ENCODE results near the gene THTPA.
"Not testable (repeated sequence)": the region's sequence is repeated elsewhere in the genome, so short reads cannot be mapped to it uniquely, and the experiment has no call there.

The THTPA gene

GRCh38 chr14:23580152-23580926 lies 24.3 kb downstream of the THTPA start:
- Histone ChIP-seq H3K9me3 (ENCODE audit: insufficient read depth, low read depth, low read length) (no peaks in the 10 kb centered on the region), H3K9ac (ENCODE audit: low read depth, low read length) (no peak overlapping the region), H3K4me1 (ENCODE audit: insufficient read depth, low read length) (peaks cover 2% of the 10 kb centered on the region; the same call in 1 of the 2 replicates), H3K27me3 (ENCODE audit: insufficient read depth, low read length) (peaks cover 44% of the 10 kb centered on the region), H3K36me3 (ENCODE audit: insufficient read depth, low read length) (no peaks in the 10 kb centered on the region), H3K4me3 (ENCODE audit: low read length) (no peak overlapping the region), H3K27ac (ENCODE audit: low read depth, low read length) (no peak overlapping the region)
- WGBS: 92% methylated on average over 21 of the region's 24 CpGs

- no peaks in the 10 kb centered on the region for H3K36me3 ChIP-seq (ENCODE audit: insufficient read depth, low read length)
- peaks cover 38% of the 10 kb centered on the region for H3K27me3 ChIP-seq (ENCODE audit: insufficient read depth, low read length)
- no peak overlapping the region for H3K9ac ChIP-seq (ENCODE audit: low read depth, low read length)
- H3K4me3 ChIP-seq (ENCODE audit: low read length): no peak overlapping the region
- H3K27ac ChIP-seq (ENCODE audit: low read depth, low read length): no peak overlapping the region
- WGBS: 90% methylated on average over 7 of the region's 8 CpGs
- no peaks in the 10 kb centered on the region for H3K9me3 ChIP-seq (ENCODE audit: insufficient read depth, low read depth, low read length)
- peaks cover 2% of the 10 kb centered on the region; the same call in 1 of the 2 replicates for H3K4me1 ChIP-seq (ENCODE audit: insufficient read depth, low read length)
These were observed 24.8 kb downstream of the THTPA start for GRCh38 chr14:23580948-23581281.

GRCh38 chr14:23582906-23583760 lies 27.1 kb downstream of the THTPA start:
- Histone ChIP-seq H3K4me1 (ENCODE audit: insufficient read depth, low read length) (peaks cover 2% of the 10 kb centered on the region; the same call in 1 of the 2 replicates), H3K9me3 (ENCODE audit: insufficient read depth, low read depth, low read length) (no peaks in the 10 kb centered on the region), H3K27ac (ENCODE audit: low read depth, low read length) (no peak overlapping the region), H3K4me3 (ENCODE audit: low read length) (no peak overlapping the region), H3K36me3 (ENCODE audit: insufficient read depth, low read length) (no peaks in the 10 kb centered on the region), H3K27me3 (ENCODE audit: insufficient read depth, low read length) (peaks cover 16% of the 10 kb centered on the region), H3K9ac (ENCODE audit: low read depth, low read length) (no peak overlapping the region)
- 88% methylated on average over 3 of the region's 3 CpGs for WGBS

GRCh38 chr14:23583761-23584526 lies 27.9 kb downstream of the THTPA start:
- not testable (repeated sequence) for H3K27ac ChIP-seq (ENCODE audit: low read depth, low read length); H3K9me3 ChIP-seq (ENCODE audit: insufficient read depth, low read depth, low read length); H3K4me1 ChIP-seq (ENCODE audit: insufficient read depth, low read length); H3K9ac ChIP-seq (ENCODE audit: low read depth, low read length); H3K36me3 ChIP-seq (ENCODE audit: insufficient read depth, low read length); H3K4me3 ChIP-seq (ENCODE audit: low read length)
- 94% methylated on average over 22 of the region's 25 CpGs for WGBS
- H3K27me3 ChIP-seq (ENCODE audit: insufficient read depth, low read length): peaks cover 10% of the 10 kb centered on the region

- H3K27me3 ChIP-seq (ENCODE audit: insufficient read depth, low read length); H3K4me1 ChIP-seq (ENCODE audit: insufficient read depth, low read length); H3K9me3 ChIP-seq (ENCODE audit: insufficient read depth, low read depth, low read length); H3K4me3 ChIP-seq (ENCODE audit: low read length); H3K27ac ChIP-seq (ENCODE audit: low read depth, low read length); H3K9ac ChIP-seq (ENCODE audit: low read depth, low read length); H3K36me3 ChIP-seq (ENCODE audit: insufficient read depth, low read length): not testable (repeated sequence)
- WGBS: 95% methylated on average over 24 of the region's 26 CpGs
These were observed 28.6 kb downstream of the THTPA start for GRCh38 chr14:23584527-23585203.

GRCh38 chr14:23588884-23589598 lies 33.0 kb downstream of the THTPA start:
- Histone ChIP-seq H3K4me3 (ENCODE audit: low read length) (no peak overlapping the region), H3K9me3 (ENCODE audit: insufficient read depth, low read depth, low read length) (no peaks in the 10 kb centered on the region), H3K4me1 (ENCODE audit: insufficient read depth, low read length) (peaks cover 2% of the 10 kb centered on the region; the same call in 1 of the 2 replicates), H3K9ac (ENCODE audit: low read depth, low read length) (no peak overlapping the region), H3K27me3 (ENCODE audit: insufficient read depth, low read length) (no peaks in the 10 kb centered on the region), H3K36me3 (ENCODE audit: insufficient read depth, low read length) (no peaks in the 10 kb centered on the region), H3K27ac (ENCODE audit: low read depth, low read length) (no peak overlapping the region)
- 26% methylated on average over 4 of the region's 5 CpGs for WGBS

GRCh38 chr14:23589606-23590005 lies 33.5 kb downstream of the THTPA start:
- peaks cover 2% of the 10 kb centered on the region; the same call in 1 of the 2 replicates for H3K4me1 ChIP-seq (ENCODE audit: insufficient read depth, low read length)
- no peaks in the 10 kb centered on the region for H3K27me3 ChIP-seq (ENCODE audit: insufficient read depth, low read length)
- no peak overlapping the region for H3K27ac ChIP-seq (ENCODE audit: low read depth, low read length)
- no peak overlapping the region for H3K4me3 ChIP-seq (ENCODE audit: low read length)
- no peak overlapping the region for H3K9ac ChIP-seq (ENCODE audit: low read depth, low read length)
- no peaks in the 10 kb centered on the region for H3K36me3 ChIP-seq (ENCODE audit: insufficient read depth, low read length)
- 89% methylated on average over 1 of the region's 2 CpGs for WGBS
- no peaks in the 10 kb centered on the region for H3K9me3 ChIP-seq (ENCODE audit: insufficient read depth, low read depth, low read length)

GRCh38 chr14:23590198-23590597 lies 34.1 kb downstream of the THTPA start:
- H3K9me3 ChIP-seq (ENCODE audit: insufficient read depth, low read depth, low read length): no peaks in the 10 kb centered on the region
- H3K27me3 ChIP-seq (ENCODE audit: insufficient read depth, low read length): no peaks in the 10 kb centered on the region
- H3K4me3 ChIP-seq (ENCODE audit: low read length): no peak overlapping the region
- H3K9ac ChIP-seq (ENCODE audit: low read depth, low read length): no peak overlapping the region
- H3K4me1 ChIP-seq (ENCODE audit: insufficient read depth, low read length): peaks cover 2% of the 10 kb centered on the region; the same call in 1 of the 2 replicates
- H3K27ac ChIP-seq (ENCODE audit: low read depth, low read length): no peak overlapping the region
- 88% methylated on average over 4 of the region's 4 CpGs for WGBS
- no peaks in the 10 kb centered on the region for H3K36me3 ChIP-seq (ENCODE audit: insufficient read depth, low read length)

- H3K36me3 ChIP-seq (ENCODE audit: insufficient read depth, low read length); H3K4me1 ChIP-seq (ENCODE audit: insufficient read depth, low read length); H3K9ac ChIP-seq (ENCODE audit: low read depth, low read length); H3K27me3 ChIP-seq (ENCODE audit: insufficient read depth, low read length); H3K27ac ChIP-seq (ENCODE audit: low read depth, low read length); H3K4me3 ChIP-seq (ENCODE audit: low read length); H3K9me3 ChIP-seq (ENCODE audit: insufficient read depth, low read depth, low read length): not testable (repeated sequence)
- 97% methylated on average over 2 of the region's 3 CpGs for WGBS
These were observed 38.1 kb downstream of the THTPA start for GRCh38 chr14:23594191-23594590.

- Histone ChIP-seq H3K4me3 (ENCODE audit: low read length) (no peak overlapping the region), H3K4me1 (ENCODE audit: insufficient read depth, low read length) (no peaks in the 10 kb centered on the region), H3K9ac (ENCODE audit: low read depth, low read length) (no peak overlapping the region), H3K36me3 (ENCODE audit: insufficient read depth, low read length) (no peaks in the 10 kb centered on the region), H3K27ac (ENCODE audit: low read depth, low read length) (no peak overlapping the region), H3K9me3 (ENCODE audit: insufficient read depth, low read depth, low read length) (no peaks in the 10 kb centered on the region), H3K27me3 (ENCODE audit: insufficient read depth, low read length) (no peaks in the 10 kb centered on the region)
- WGBS: 89% methylated on average over 1 of the region's 2 CpGs
These were observed 44.2 kb downstream of the THTPA start for GRCh38 chr14:23600322-23600707.

Data from HUES64 (cell line).